GM21717 (cell line): ENCODE measurements around the gene YY1.
"Not testable (repeated sequence)": the region's sequence is repeated elsewhere in the genome, so short reads cannot be mapped to it uniquely, and the experiment has no call there.

Experiments used
- ATAC-seq: cut with Tn5 transposase; IDR thresholded peaks from one replicate; pipeline ENCODE4 v1.9.1; 2021; ENCODE audit warnings: mild to moderate bottlenecking, moderate library complexity; ENCODE audit not compliant: unreplicated experiment

YY1 gene

GRCh38 chr14:100213587-100213955 lies 25.4 kb upstream of the YY1 start:
- ATAC-seq, result no peak

GRCh38 chr14:100213956-100214769 lies 24.8 kb upstream of the YY1 start:
- peak; percentile 91 for ATAC-seq

- ATAC-seq, result no peak
Measured at GRCh38 chr14:100214770-100215083, 24.2 kb upstream of the YY1 start.

- ATAC-seq, result no peak
Measured at GRCh38 chr14:100215330-100215885, 23.5 kb upstream of the YY1 start.

- no peak for ATAC-seq
Measured at GRCh38 chr14:100219126-100219785, 19.7 kb upstream of the YY1 start.

- peak; percentile 94 for ATAC-seq
Measured at GRCh38 chr14:100221533-100222223, 17.3 kb upstream of the YY1 start.

- no peak for ATAC-seq
Measured at GRCh38 chr14:100222224-100223093, 16.5 kb upstream of the YY1 start.

GRCh38 chr14:100223332-100224201 lies 15.4 kb upstream of the YY1 start:
- no peak for ATAC-seq

- ATAC-seq, result no peak
Measured at GRCh38 chr14:100224229-100224866, 14.6 kb upstream of the YY1 start.

GRCh38 chr14:100225169-100225568 lies 13.8 kb upstream of the YY1 start:
- no peak for ATAC-seq

GRCh38 chr14:100230361-100230760 lies 8.6 kb upstream of the YY1 start:
- no peak for ATAC-seq

- no peak for ATAC-seq
Measured at GRCh38 chr14:100234511-100234910, 4.4 kb upstream of the YY1 start.

- not testable (repeated sequence) for ATAC-seq
Measured at GRCh38 chr14:100236271-100236818, 2.6 kb upstream of the YY1 start.

- ATAC-seq, result no peak
Measured at GRCh38 chr14:100236881-100237280, 2.1 kb upstream of the YY1 start.

- ATAC-seq, result peak; percentile 20
Measured at GRCh38 chr14:100237735-100238418, 1.1 kb upstream of the YY1 start.

GRCh38 chr14:100239211-100239839 lies 381 bp downstream of the YY1 start:
- ATAC-seq, result peak; percentile 2

- ATAC-seq, result peak; percentile 41
Measured at GRCh38 chr14:100239840-100240667, 1.1 kb downstream of the YY1 start.
